SK-N-SH (cell line): ENCODE results near the gene TMOD2.
"Not testable (repeated sequence)": the region's sequence is repeated elsewhere in the genome, so short reads cannot be mapped to it uniquely, and the experiment has no call there.

Source experiments
- CTCF ChIP-seq: fragments of 200-600 bp; sonication (generic); IDR thresholded peaks from 2 replicates; pipeline ENCODE4 v1.6.1; 2017; ENCODE audit warnings: antibody characterized with exemption, mild to moderate bottlenecking, moderate library complexity
- FOXJ3 ChIP-seq: sonication (generic); formaldehyde crosslinking; IDR thresholded peaks from 2 replicates; pipeline ENCODE4 v1.5.1; 2020; ENCODE audit warnings: mild to moderate bottlenecking, missing genetic modification reagents
- TEAD4 ChIP-seq: IDR thresholded peaks from 2 replicates; pipeline ENCODE4 v1.4.0; 2012; ENCODE audit warnings: mild to moderate bottlenecking, borderline replicate concordance; ENCODE audit not compliant: insufficient read depth

- TF ChIP-seq CTCF; TEAD4; FOXJ3 (CRISPR knock-in tag): not testable (repeated sequence)
Observed at GRCh38 chr15:51787130-51787529, 35.7 kb downstream of the TMOD2 start.
